Parathyroid adenoma (tissue), 2 donors: Measurements from ENCODE around the gene ZNF33B.

Source experiments
- H2AFZ ChIP-seq: fragments of 300-600 bp; sonication (generic); one replicate; pipeline ENCODE4 v1.7.0; 2017; ENCODE audit warnings: antibody characterized with exemption, mild to moderate bottlenecking
- H3K27ac ChIP-seq: fragments of 300-600 bp; sonication (generic); one replicate; pipeline ENCODE4 v1.7.0; 2017
- H3K27me3 ChIP-seq: fragments of 300-600 bp; sonication (generic); one replicate; pipeline ENCODE4 v1.7.0; 2017; ENCODE audit warnings: low read length; ENCODE audit not compliant: control insufficient read depth, insufficient read depth
- H3K36me3 ChIP-seq: fragments of 300-600 bp; sonication (generic); one replicate; pipeline ENCODE4 v1.7.0; 2017; ENCODE audit warnings: low read length; ENCODE audit not compliant: control insufficient read depth, insufficient read depth
- H3K4me1 ChIP-seq: fragments of 300-600 bp; sonication (generic); one replicate; pipeline ENCODE4 v1.7.0; 2017; ENCODE audit warnings: control low read depth
- H3K4me2 ChIP-seq: fragments of 300-600 bp; sonication (generic); one replicate; pipeline ENCODE4 v1.7.0; 2017; ENCODE audit warnings: low read length
- H3K4me3 ChIP-seq: fragments of 300-600 bp; sonication (generic); one replicate; pipeline ENCODE4 v1.7.0; 2017; ENCODE audit warnings: low read depth, low read length
- H3K79me2 ChIP-seq: fragments of 300-600 bp; sonication (generic); one replicate; pipeline ENCODE4 v1.7.0; 2017; ENCODE audit warnings: control low read depth
- H3K9ac ChIP-seq: fragments of 300-600 bp; sonication (generic); one replicate; pipeline ENCODE4 v1.7.0; 2017; ENCODE audit warnings: mild to moderate bottlenecking
- H3K9me3 ChIP-seq: fragments of 300-600 bp; sonication (generic); one replicate; pipeline ENCODE4 v1.7.0; 2017; ENCODE audit warnings: low read length; ENCODE audit not compliant: control insufficient read depth
- CTCF ChIP-seq: fragments of 300-600 bp; sonication (generic); IDR thresholded peaks from one replicate; pipeline ENCODE4 v1.7.0; 2017; ENCODE audit warnings: antibody characterized with exemption, mild to moderate bottlenecking
- donor health status: primary hyperparathyroidism.

Gene ZNF33B

GRCh38 chr10:42652858-42653257 lies 14.5 kb upstream of the ZNF33B start:
- H3K4me2 ChIP-seq: no peak overlapping the region
- no peaks in the 10 kb centered on the region for H3K9me3 ChIP-seq
- TF ChIP-seq CTCF: no peak
- H3K36me3 ChIP-seq: no peaks in the 10 kb centered on the region
- H3K4me3 ChIP-seq: no peak overlapping the region
- no peak overlapping the region for H3K9ac ChIP-seq
- H3K27ac ChIP-seq: no peak overlapping the region
- no peaks in the 10 kb centered on the region for H3K79me2 ChIP-seq
- no peaks in the 10 kb centered on the region for H3K27me3 ChIP-seq
- no peaks in the 10 kb centered on the region for H3K4me1 ChIP-seq
- H2AFZ ChIP-seq: no peak overlapping the region

GRCh38 chr10:42650374-42650773 lies 12.0 kb upstream of the ZNF33B start:
- no peak overlapping the region for H3K9ac ChIP-seq
- H3K27ac ChIP-seq: no peak overlapping the region
- H2AFZ ChIP-seq: no peak overlapping the region
- H3K4me2 ChIP-seq: no peak overlapping the region
- H3K4me3 ChIP-seq: no peak overlapping the region
- no peaks in the 10 kb centered on the region for H3K79me2 ChIP-seq
- H3K36me3 ChIP-seq: no peaks in the 10 kb centered on the region
- no peaks in the 10 kb centered on the region for H3K27me3 ChIP-seq
- no peaks in the 10 kb centered on the region for H3K4me1 ChIP-seq
- H3K9me3 ChIP-seq: no peaks in the 10 kb centered on the region
- TF ChIP-seq CTCF: no peak

DNA sequence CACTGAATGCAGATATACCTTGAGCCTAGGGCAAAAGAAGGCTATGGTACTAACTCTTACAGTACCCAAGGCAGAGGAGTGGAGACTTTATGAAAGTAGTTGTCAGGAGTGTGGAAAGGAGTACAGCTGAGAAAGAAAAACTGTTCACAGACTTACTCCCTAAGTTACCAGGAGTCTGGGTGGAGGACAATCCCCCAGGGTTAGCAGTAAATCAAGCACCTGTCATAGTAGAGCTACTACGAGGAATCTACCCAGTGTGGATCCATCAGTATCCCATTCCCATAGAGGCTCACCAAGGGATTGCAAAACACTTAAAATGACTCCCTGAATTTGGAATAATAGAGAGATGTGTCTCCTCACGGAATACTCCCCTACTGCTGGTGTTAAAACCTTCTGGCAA lies 10.1 kb upstream of the ZNF33B start:
- Histone ChIP-seq H3K27me3 (no peaks in the 10 kb centered on the region), H3K79me2 (no peaks in the 10 kb centered on the region), H3K27ac (no peak overlapping the region), H3K9ac (no peak overlapping the region), H3K4me1 (no peaks in the 10 kb centered on the region), H2AFZ (no peak overlapping the region), H3K36me3 (no peaks in the 10 kb centered on the region), H3K9me3 (no peaks in the 10 kb centered on the region), H3K4me2 (no peak overlapping the region), H3K4me3 (no peak overlapping the region)
- no peak for TF ChIP-seq CTCF

DNA sequence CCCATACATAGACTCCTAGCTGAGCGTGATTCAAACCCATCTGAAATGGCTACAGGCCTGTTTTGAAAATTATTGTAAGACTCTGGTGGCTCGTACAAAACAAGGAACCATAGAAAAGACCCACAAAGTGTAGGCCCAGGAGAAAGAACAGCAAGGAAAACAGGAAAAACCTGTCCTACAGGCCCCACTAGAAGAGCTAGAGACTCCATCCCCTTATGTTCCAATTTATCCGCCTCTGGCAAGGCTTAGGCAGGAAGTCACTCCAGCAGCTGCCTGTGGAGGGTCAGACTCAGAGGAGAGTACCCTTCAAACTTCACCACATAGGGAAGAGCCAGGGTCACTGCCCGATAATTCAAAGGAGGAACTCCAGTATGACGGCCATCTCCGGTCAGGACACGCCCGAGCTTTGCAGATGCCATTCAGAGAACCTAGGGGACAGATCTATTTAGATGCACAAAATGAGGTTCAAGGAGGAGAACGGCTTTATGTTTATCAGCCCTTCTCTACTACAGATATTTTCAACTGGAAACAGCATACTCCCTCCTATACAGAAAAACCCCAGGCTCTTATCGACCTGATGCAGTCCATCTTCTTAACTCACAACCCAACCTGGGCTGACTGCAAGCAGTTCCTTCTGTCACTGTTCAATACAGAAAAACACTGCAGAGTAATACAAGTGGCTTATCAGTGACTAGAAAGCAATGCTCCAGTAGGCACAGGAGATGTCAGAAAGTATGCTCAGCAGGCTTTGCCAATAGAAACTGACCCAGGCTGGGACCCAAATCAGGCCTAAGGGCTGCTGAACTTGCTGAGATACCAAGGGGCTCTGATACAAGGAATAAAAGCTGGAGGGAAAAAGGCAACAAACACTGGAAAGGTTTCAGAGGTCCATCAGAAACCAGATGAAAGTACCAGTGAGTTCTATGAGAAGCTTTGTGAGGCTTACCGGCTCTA lies 8.6 kb upstream of the ZNF33B start:
- H3K36me3 ChIP-seq: no peaks in the 10 kb centered on the region
- no peaks in the 10 kb centered on the region for H3K27me3 ChIP-seq
- H3K27ac ChIP-seq: no peak overlapping the region
- H2AFZ ChIP-seq: no peak overlapping the region
- no peak overlapping the region for H3K9ac ChIP-seq
- TF ChIP-seq CTCF: no peak
- no peak overlapping the region for H3K4me3 ChIP-seq
- no peak overlapping the region for H3K4me2 ChIP-seq
- H3K4me1 ChIP-seq: no peaks in the 10 kb centered on the region
- no peaks in the 10 kb centered on the region for H3K79me2 ChIP-seq
- H3K9me3 ChIP-seq: no peaks in the 10 kb centered on the region

DNA sequence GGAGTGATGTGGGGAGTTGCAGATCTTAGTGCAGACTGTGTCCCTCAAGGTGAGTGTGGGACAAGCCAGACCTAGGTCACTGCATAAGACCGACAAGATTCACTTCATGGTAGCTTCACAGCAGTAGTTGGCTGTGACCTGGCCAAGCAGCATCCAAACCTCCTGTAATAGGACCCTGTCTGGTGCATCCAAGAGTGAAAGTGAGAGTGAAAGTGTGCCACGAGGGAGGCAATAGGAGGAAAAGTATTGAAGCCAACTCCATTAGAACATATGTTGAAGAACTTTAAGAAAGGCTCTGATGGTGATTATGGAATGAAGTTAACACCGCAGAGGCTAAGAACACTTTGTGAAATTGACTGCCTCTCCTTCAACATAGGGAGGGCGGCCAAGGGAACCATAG lies 7.8 kb upstream of the ZNF33B start:
- H3K27ac ChIP-seq: no peak overlapping the region
- TF ChIP-seq CTCF: no peak
- H3K9ac ChIP-seq: no peak overlapping the region

More for the DNA sequence above, 7.8 kb upstream of the ZNF33B start:
- H3K27me3 ChIP-seq: no peaks in the 10 kb centered on the region
- no peaks in the 10 kb centered on the region for H3K79me2 ChIP-seq
- H3K4me3 ChIP-seq: no peak overlapping the region
- no peaks in the 10 kb centered on the region for H3K36me3 ChIP-seq
- no peak overlapping the region for H2AFZ ChIP-seq
- H3K4me2 ChIP-seq: no peak overlapping the region
- H3K4me1 ChIP-seq: no peaks in the 10 kb centered on the region
- H3K9me3 ChIP-seq: no peaks in the 10 kb centered on the region
